HG03039 (cell line): Measurements from ENCODE around the gene CCDC87.
"Not testable (repeated sequence)": the region's sequence is repeated elsewhere in the genome, so short reads cannot be mapped to it uniquely, and the experiment has no call there.

Experiments used
- ATAC-seq: cut with Tn5 transposase; IDR thresholded peaks from one replicate; pipeline ENCODE4 v1.9.1; 2021; ENCODE audit warnings: mild to moderate bottlenecking, moderate library complexity; ENCODE audit not compliant: unreplicated experiment

Gene CCDC87

GRCh38 chr11:66592457-66593302 lies at the start of gene CCDC87, which contains the start of gene CCS:
Gene CCDC87, minus strand, starts transcription at chr11:66593063. Its CDS starts 48 bp downstream, at chr11:66593015.
Gene CCS, plus strand, starts transcription at chr11:66593185. Its CDS starts 77 bp downstream, at chr11:66593262.
- ATAC-seq = peak; percentile 83

- no peak for ATAC-seq
Observed at GRCh38 chr11:66641834-66642233, 49.0 kb upstream of the CCDC87 start.

GRCh38 chr11:66639814-66640340 lies 47.0 kb upstream of the CCDC87 start:
- not testable (repeated sequence) for ATAC-seq

- no peak for ATAC-seq
Observed at GRCh38 chr11:66639066-66639813, 46.4 kb upstream of the CCDC87 start.

- peak; percentile 93 for ATAC-seq
Observed at GRCh38 chr11:66638177-66639065, 45.6 kb upstream of the CCDC87 start, which contains the start of gene RBM4. Gene RBM4, plus strand, starts transcription at chr11:66638703. Its CDS starts 1,009 bp downstream, at chr11:66639712.

DNA sequence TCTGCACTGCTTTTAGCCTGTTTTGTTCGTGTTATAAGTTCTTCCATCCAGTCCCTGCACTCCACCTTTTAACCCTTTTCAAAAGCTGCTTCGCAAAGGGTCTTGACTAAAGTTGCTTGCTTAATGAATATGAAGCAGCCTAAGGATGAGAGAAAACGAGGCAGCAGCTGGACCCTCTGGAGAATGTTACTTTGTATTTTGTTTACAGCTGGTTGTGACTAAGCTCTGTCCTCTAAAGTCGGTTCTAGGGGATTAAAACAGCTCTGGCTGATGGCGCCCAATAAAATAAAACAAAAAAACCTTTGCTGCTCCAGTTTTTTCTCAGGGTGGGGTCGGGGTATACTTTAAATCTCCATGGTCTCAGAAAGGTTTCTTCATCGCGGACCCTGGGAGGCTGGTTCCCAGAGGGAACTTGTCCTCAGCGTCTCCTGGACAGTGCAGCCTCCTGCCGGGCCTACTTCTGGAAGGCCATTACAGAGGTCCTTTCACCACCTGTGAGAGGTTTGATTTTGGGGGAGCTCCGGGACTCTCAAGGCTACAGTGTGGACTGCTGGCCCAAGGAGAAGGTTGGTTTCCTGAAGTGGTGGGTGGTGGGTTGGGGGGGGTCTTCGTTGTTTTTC lies 44.8 kb upstream of the CCDC87 start:
- no peak for ATAC-seq

DNA sequence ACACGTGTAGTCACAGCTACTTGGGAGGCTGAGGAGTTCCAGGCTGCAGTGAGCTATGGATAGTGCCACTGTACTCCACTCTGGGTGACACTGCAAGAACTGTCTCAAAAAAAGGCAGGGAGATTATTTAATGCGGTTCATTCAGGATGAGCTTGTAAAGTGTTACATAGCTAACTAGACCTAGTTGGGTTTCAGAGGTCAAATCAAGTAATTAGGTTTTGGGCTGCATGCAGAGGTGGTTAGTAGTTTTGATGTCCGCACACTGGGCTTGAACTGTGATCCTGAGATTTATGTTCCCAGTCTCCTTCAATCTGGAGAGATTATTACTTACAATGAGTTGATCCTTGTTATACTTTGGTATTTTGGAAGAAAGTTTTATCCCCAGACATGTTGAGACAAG lies 43.5 kb upstream of the CCDC87 start:
- no peak for ATAC-seq

DNA sequence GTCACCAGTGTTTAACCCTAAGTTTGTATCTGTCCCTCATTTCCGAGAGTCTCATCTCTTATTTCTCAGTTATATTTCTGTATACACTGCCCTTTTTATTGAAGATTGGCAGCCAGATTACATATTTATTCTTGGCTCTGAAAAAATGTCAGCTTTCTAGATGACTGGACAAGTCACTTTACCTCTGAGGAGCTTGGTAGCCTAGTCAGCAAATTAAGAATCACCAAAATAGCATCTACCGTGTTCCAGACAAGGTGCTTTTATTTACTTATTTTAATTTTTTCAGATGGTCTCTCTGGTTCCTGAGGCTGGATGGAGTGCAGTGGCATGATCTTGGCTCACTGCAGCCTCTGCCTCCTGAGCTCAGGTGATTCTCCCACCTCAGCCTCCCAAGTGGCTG lies 40.1 kb upstream of the CCDC87 start:
- no peak for ATAC-seq

GRCh38 chr11:66631883-66632282 lies 39.0 kb upstream of the CCDC87 start:
- no peak for ATAC-seq

DNA sequence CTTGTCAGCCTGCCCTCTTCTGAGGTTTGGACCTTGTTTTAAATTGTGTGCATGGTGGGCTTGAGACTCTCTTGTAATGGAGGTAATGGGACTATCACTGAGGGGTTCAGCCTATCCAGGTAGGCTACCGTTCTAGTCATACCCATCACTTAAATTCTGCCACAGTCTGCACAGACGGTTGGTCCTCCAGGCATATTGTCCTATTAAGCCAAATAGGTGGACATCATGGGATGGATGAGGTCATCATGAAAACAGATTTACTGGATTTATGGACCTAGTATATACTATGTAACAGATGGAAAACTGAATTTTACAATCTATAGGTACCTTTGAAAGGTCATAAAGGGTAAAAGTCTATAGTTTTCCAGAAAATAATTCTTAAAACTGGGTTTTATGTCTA lies 36.5 kb upstream of the CCDC87 start:
- ATAC-seq = no peak

DNA sequence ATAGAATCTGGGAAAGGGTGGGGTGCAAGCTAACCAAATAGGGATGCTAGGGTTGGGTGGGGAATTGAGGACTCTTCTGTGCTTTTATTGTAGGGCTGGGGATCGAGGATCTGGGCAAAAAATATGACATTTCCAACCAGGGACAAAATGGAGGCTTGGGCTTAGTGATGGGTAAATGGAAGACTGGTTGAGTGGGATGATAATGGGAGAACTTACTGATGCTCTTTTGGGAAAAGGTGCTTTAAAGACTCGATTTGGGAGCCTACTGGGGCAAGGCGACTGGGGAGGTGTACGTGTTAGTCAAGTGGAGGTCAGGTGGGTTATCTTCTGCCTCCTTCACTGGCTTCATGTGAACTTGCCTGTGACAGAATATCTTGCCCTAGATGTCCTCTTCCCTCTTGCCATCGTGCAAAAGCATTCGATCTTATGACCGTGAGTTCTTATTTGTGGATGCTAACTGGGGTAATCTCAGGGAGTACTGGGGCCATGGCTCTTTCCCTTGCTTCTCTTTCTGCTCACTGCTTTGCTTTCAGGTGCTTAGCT lies 35.3 kb upstream of the CCDC87 start:
- ATAC-seq = no peak

GRCh38 chr11:66626926-66627325 lies 34.1 kb upstream of the CCDC87 start:
- ATAC-seq = no peak

- ATAC-seq = no peak
Observed at GRCh38 chr11:66626382-66626781, 33.5 kb upstream of the CCDC87 start.

DNA sequence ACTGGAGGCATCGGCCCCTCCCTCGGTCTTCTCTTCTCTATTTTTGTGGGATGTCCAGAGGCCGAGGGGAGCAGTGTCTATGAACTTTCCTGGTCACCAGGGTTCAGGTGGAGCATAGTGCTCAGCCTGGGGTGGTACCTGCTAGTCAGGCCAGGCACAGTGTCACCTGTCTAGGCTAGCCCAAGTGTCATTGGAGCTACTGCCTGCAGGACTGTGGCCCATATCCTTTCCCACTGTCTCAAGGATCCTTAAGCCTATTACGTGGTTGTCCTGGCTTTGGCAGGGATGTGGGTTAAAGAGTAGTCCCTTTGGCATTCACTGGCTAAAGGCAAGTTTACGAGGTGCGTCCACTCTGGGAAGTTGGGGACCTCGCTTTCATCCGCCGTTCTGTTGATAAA lies 32.9 kb upstream of the CCDC87 start:
- ATAC-seq = no peak

DNA sequence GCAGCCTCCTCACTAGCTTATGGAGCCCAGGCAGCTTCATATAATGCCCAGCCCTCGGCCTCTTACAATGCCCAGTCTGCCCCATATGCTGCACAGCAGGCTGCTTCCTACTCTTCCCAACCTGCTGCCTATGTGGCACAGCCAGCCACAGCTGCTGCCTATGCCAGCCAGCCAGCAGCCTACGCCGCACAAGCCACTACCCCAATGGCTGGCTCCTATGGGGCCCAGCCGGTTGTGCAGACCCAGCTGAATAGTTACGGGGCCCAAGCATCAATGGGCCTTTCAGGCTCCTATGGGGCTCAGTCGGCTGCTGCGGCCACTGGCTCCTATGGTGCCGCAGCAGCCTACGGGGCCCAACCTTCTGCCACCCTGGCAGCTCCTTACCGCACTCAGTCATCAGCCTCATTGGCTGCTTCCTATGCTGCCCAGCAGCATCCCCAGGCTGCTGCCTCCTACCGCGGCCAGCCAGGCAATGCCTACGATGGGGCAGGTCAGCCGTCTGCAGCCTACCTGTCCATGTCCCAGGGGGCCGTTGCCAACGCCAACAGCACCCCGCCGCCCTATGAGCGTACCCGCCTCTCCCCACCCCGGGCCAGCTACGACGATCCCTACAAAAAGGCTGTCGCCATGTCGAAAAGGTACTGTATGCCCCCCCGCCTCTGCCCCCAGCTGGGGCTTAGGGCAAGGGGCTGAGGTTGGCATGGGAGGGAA lies 32.3 kb upstream of the CCDC87 start:
- no peak for ATAC-seq

DNA sequence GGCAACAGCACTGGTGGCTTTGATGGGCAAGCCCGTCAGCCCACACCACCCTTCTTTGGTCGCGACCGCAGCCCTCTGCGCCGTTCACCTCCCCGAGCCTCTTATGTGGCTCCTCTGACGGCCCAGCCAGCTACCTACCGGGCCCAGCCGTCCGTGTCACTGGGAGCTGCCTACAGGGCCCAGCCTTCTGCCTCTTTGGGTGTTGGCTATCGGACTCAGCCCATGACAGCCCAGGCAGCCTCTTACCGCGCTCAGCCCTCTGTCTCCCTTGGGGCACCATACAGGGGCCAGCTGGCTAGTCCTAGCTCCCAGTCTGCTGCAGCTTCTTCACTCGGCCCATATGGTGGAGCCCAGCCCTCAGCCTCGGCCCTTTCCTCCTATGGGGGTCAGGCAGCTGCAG lies 31.6 kb upstream of the CCDC87 start:
- no peak for ATAC-seq

DNA sequence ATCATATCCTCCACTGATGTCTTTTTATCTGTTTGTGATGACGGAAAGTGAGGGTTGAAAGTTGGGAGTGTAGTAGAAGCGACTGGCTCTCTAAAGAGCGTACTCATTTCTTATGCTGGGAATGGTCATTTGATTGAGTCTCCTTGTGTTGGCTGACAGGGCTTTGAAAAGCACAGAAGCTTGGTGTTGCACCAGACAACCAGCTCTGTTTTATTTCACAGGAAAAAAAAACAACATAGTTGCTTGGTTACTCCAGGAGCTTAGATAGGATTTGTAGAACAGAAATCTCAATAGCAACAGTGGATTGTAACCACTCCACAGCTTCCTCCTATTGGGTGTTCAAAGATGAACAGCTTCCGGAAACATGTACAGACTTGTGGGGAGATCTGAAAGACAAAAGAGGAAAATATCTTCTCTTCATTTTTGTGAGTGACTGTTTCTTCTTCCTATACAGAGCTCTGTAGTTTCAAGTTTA lies 26.3 kb upstream of the CCDC87 start:
- no peak for ATAC-seq

DNA sequence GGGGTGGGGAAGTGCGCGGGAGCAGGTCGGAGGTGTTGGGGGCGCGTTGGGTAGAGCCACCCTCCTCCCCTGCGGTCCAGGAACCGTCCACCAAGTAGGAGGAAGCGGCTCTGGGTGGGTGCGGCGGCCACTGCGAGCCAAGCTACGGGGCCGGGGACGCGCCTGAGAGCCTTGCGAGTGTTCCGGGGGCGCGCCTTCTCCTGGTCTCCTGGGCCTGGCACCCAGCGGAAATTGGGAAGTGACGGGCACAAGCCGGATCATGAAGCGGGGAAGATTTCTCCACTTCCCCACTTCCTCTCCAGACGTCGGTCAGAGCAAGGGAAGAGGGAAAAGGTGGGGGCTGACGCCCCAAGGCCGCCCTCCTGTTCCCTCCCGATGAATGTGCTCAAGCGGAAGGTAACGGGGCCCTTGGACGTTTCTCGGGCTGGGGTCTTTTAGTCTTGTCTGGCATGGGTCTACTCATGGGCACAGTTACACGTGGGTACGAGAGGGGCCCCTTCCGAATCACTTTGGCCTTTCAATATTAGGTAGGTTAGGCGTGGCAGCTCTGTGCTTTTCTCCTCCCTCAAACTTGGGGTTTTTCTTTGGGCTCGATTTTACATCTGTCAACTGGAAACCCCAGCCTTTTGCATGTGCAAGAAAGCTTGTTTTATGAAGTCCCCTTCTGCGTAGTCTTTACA lies 24.4 kb upstream of the CCDC87 start:
- ATAC-seq = peak; percentile 13
